ENCODE results near the gene MSL1.

The MSL1 gene

GRCh38 chr17:40177275-40177874, 55.6 kb downstream of the MSL1 start, which contains the start of gene RAPGEFL1:
TSS of gene RAPGEFL1 (plus strand) at chr17:40177470. CDS start at chr17:40177862, 392 bp downstream.
- Mint-ChIP-seq H3K4me3 (peak within 1 kb of the TSS; percentile 54), H3K27me3 (ENCODE audit: low read depth) (no peaks in the 10 kb centered on the region), H3K4me1 (ENCODE audit: low read depth) (peaks cover 9% of the 10 kb centered on the region), H3K9me3 (no peaks in the 10 kb centered on the region), H3K36me3 (ENCODE audit: low read depth) (peaks cover 15% of the 10 kb centered on the region), H3K27ac (peak within 1 kb of the TSS; percentile 55)
- peak; percentile 73 for DNase-seq (ENCODE audit: low spot score)

GRCh38 chr17:40178021-40178601, 56.3 kb downstream of the MSL1 start:
- no peak overlapping the region for H3K27ac Mint-ChIP-seq
- H3K36me3 Mint-ChIP-seq (ENCODE audit: low read depth): peaks cover 11% of the 10 kb centered on the region
- H3K27me3 Mint-ChIP-seq (ENCODE audit: low read depth): no peaks in the 10 kb centered on the region
- peak overlapping the region; percentile 12 for H3K4me3 Mint-ChIP-seq
- peaks cover 9% of the 10 kb centered on the region for H3K4me1 Mint-ChIP-seq (ENCODE audit: low read depth)
- no peaks in the 10 kb centered on the region for H3K9me3 Mint-ChIP-seq
- DNase-seq (ENCODE audit: low spot score): no peak

GRCh38 chr17:40178660-40179059, 56.9 kb downstream of the MSL1 start:
- Mint-ChIP-seq H3K36me3 (ENCODE audit: low read depth) (peaks cover 7% of the 10 kb centered on the region), H3K27me3 (ENCODE audit: low read depth) (no peaks in the 10 kb centered on the region), H3K4me3 (peak overlapping the region; percentile 12), H3K27ac (no peak overlapping the region), H3K4me1 (ENCODE audit: low read depth) (peaks cover 9% of the 10 kb centered on the region), H3K9me3 (no peaks in the 10 kb centered on the region)
- no peak for DNase-seq (ENCODE audit: low spot score)

GRCh38 chr17:40179923-40180659, 58.3 kb downstream of the MSL1 start:
- peaks cover 5% of the 10 kb centered on the region for H3K36me3 Mint-ChIP-seq (ENCODE audit: low read depth)
- H3K9me3 Mint-ChIP-seq: no peaks in the 10 kb centered on the region
- DNase-seq (ENCODE audit: low spot score): no peak
- H3K4me1 Mint-ChIP-seq (ENCODE audit: low read depth): peaks cover 9% of the 10 kb centered on the region
- no peak overlapping the region for H3K27ac Mint-ChIP-seq
- H3K4me3 Mint-ChIP-seq: no peak overlapping the region
- no peaks in the 10 kb centered on the region for H3K27me3 Mint-ChIP-seq (ENCODE audit: low read depth)

- Mint-ChIP-seq H3K4me1 (ENCODE audit: low read depth) (peaks cover 9% of the 10 kb centered on the region), H3K9me3 (no peaks in the 10 kb centered on the region), H3K27me3 (ENCODE audit: low read depth) (no peaks in the 10 kb centered on the region), H3K27ac (no peak overlapping the region), H3K4me3 (no peak overlapping the region), H3K36me3 (ENCODE audit: low read depth) (peaks cover 5% of the 10 kb centered on the region)
- no peak for DNase-seq (ENCODE audit: low spot score)
These were observed 58.9 kb downstream of the MSL1 start for GRCh38 chr17:40180694-40181093.

DNA sequence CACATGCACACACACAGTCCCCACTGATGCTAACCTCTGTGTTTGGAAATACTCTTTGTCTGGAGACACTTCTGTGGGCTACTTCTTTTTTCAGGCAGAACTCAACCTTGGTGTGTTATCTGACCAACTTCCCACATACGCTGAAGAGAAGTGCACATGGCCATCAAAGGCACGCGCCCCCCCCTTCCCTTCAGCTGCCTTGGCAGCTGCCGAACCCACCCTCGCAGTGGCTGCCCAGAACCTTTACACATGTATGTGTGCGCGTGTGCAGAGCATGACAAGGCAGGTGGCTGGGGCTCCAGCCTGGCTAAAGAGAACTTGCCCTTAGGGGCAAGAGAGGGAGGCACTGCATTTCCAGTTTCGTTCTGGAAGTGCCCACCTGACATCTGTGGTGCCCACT, 59.4 kb downstream of the MSL1 start:
- no peak for DNase-seq (ENCODE audit: low spot score)
- no peak overlapping the region for H3K4me3 Mint-ChIP-seq
- H3K27me3 Mint-ChIP-seq (ENCODE audit: low read depth): no peaks in the 10 kb centered on the region
- H3K36me3 Mint-ChIP-seq (ENCODE audit: low read depth): peaks cover 2% of the 10 kb centered on the region
- H3K27ac Mint-ChIP-seq: no peak overlapping the region
- peaks cover 9% of the 10 kb centered on the region for H3K4me1 Mint-ChIP-seq (ENCODE audit: low read depth)
- no peaks in the 10 kb centered on the region for H3K9me3 Mint-ChIP-seq

DNA sequence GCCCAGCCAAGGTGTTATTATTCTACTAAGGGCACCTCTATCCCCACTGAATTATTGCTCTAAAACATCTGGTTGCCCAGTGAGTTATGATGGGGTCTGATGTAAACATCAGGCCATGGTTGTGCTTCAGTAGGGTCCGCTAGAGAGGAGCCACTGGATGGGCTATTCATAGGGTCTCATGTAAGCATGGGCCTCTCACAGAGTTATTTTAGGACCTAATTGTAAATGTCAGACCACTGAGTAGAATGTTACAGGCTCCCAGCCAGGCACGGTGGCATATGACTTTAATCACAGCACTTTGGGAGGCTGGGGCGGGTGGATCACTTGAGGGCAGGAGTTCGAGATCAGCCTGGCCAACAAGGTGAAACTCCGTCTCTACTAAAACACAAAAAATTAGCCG, 60.8 kb downstream of the MSL1 start:
- H3K4me3 Mint-ChIP-seq: no peak overlapping the region
- no peaks in the 10 kb centered on the region for H3K36me3 Mint-ChIP-seq (ENCODE audit: low read depth)
- H3K27me3 Mint-ChIP-seq (ENCODE audit: low read depth): no peaks in the 10 kb centered on the region

More for the DNA sequence above, 60.8 kb downstream of the MSL1 start:
- Mint-ChIP-seq H3K9me3 (no peaks in the 10 kb centered on the region), H3K27ac (no peak overlapping the region), H3K4me1 (ENCODE audit: low read depth) (peaks cover 1% of the 10 kb centered on the region)
- DNase-seq (ENCODE audit: low spot score): no peak

All from T-helper 2 cell treated with Interferon-gamma antibody and Interleukin-4, amounts not matched to agents 5 μg/mL and 100 μg/mL, for 36 hours (primary cell).